ENCODE data around the gene TEX13D.
"Not testable (repeated sequence)": the region's sequence is repeated elsewhere in the genome, so short reads cannot be mapped to it uniquely, and the experiment has no call there.

TEX13D gene

GRCh38 chrX:124332481-124333424 lies at the start of gene TEX13D:
TSS of gene TEX13D (plus strand) at chrX:124332660. CDS start at chrX:124332918, 258 bp downstream.
- no peak for DNase-seq

- DNase-seq = no peak
Observed at GRCh38 chrX:124289443-124289842, 43.0 kb upstream of the TEX13D start.

GRCh38 chrX:124293810-124294209 lies 38.6 kb upstream of the TEX13D start:
- no peak for DNase-seq

- DNase-seq = not testable (repeated sequence)
Observed at GRCh38 chrX:124299323-124299722, 33.1 kb upstream of the TEX13D start.

GRCh38 chrX:124300405-124300804 lies 32.1 kb upstream of the TEX13D start:
- peak in 1 of 2 donors; percentile 55 for DNase-seq

- DNase-seq = no peak
Observed at GRCh38 chrX:124307253-124307907, 25.1 kb upstream of the TEX13D start.

GRCh38 chrX:124325732-124326131 lies 6.7 kb upstream of the TEX13D start:
- no peak for DNase-seq

- no peak for DNase-seq
Observed at GRCh38 chrX:124328765-124329164, 3.7 kb upstream of the TEX13D start.

GRCh38 chrX:124333862-124334261 lies 1.4 kb downstream of the TEX13D start:
- DNase-seq = no peak

GRCh38 chrX:124334555-124334954 lies 2.1 kb downstream of the TEX13D start:
- not testable (repeated sequence) for DNase-seq

- no peak for DNase-seq
Observed at GRCh38 chrX:124335598-124335997, 3.1 kb downstream of the TEX13D start.

- DNase-seq = no peak
Observed at GRCh38 chrX:124337916-124338315, 5.5 kb downstream of the TEX13D start.

GRCh38 chrX:124338733-124339514 lies 6.5 kb downstream of the TEX13D start:
- DNase-seq = peak; percentile 24 to 63

GRCh38 chrX:124341396-124342132 lies 9.1 kb downstream of the TEX13D start:
- DNase-seq = peak in 1 of 2 donors; percentile 39

- DNase-seq = peak in 1 of 2 donors; percentile 60
Observed at GRCh38 chrX:124342174-124342867, 9.9 kb downstream of the TEX13D start.

- peak in 1 of 2 donors; percentile 48 for DNase-seq
Observed at GRCh38 chrX:124343016-124343415, 10.6 kb downstream of the TEX13D start.

- DNase-seq = no peak
Observed at GRCh38 chrX:124344246-124344645, 11.8 kb downstream of the TEX13D start.

GRCh38 chrX:124346117-124346876 lies 13.8 kb downstream of the TEX13D start, which contains the start of gene SH2D1A:
TSS of gene SH2D1A (plus strand) at chrX:124346563. CDS start at chrX:124346643, 80 bp downstream.
- DNase-seq = peak in 1 of 2 donors; percentile 60

GRCh38 chrX:124346877-124347241 lies 14.4 kb downstream of the TEX13D start:
- no peak for DNase-seq

GRCh38 chrX:124347242-124347641 lies 14.8 kb downstream of the TEX13D start:
- DNase-seq = peak in 1 of 2 donors; percentile 44

- DNase-seq = no peak
Observed at GRCh38 chrX:124348182-124348581, 15.7 kb downstream of the TEX13D start.
